ENCODE measurements around the gene STAT3.
"Not testable (repeated sequence)": the region's sequence is repeated elsewhere in the genome, so short reads cannot be mapped to it uniquely, and the experiment has no call there.

Gene STAT3

DNA sequence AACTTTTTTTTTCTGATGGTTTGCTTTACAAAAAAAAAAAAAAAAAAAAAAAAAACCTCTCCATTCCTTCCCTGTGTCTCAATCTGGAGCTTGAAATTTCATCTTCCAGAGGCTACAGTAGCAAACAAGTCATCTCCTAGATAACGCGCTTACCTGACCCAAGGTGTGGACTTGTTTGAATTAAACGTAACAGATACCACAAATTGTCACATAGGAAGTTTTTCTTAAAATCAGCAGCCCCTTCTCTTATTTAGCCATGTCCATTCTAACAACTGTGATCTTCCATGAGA is 114.0 kb downstream of the STAT3 start:
- no peak for DNase-seq

DNA sequence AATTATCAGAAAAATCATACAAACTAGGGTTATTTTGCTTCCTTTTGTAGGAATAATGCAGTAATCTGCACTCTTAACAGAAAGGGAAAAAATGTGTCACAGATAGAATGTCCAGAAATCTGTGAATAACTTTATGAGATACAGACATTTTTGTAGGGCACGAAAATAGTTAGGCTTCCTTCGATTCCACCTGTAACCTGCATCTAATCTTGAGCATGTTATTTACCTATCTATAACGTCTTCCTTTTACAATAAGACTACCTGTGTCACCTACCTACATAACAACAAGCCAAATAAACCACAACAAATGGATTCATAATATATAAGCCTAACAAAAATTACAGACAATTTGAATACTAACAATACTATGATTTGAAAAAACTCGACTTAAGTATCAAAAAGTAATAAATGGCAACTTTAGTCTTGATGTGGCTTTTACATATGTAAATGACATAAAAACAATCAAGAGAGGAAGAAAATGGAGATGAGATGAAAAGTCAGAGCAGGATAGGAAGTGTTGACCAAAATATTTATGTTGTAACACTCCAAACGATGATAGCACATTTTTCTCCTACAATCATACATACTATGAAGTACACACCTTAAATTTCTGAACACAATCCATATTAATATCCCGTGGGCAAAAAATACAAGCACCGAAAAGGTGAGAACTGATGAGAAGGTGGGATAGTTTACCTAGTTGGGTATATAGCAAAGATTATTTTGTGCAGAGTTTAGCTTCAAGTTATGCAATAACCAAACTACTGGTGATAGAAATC is 114.6 kb downstream of the STAT3 start:
- DNase-seq = no peak

DNA sequence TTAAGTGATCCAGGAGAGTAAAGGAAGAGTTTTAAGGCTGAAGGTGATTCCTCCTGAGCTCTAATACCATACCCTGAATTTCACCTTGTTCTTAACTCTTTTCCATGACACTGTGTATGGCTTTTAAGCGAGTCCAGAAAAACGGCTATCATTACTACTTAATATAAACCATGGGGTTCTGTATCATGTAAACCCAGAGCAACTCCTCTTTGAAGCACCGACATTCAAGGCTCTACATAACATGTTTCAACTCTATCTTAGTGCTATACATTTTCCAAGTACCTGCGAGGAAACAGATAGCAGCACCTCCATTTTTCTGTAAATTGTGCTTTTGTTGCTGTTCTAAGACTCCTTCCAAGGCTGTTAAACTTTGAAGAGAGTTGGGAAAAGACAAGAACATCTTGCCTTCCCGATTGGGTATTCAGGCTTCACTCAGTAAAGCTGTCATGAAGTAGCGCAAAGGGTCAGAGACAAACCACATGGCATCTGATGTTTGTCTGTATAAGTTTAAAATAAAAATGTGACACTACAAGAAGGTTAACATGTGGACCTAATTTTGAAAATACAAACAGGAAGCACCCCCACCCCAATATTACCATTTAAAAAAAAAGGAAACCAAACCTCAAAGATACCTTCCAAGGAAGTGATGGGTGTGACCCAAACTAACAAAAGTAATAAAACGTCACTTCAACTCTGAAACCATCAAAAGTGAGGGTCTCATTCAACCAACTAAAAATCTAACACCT is 115.9 kb downstream of the STAT3 start:
- no peak for DNase-seq

DNA sequence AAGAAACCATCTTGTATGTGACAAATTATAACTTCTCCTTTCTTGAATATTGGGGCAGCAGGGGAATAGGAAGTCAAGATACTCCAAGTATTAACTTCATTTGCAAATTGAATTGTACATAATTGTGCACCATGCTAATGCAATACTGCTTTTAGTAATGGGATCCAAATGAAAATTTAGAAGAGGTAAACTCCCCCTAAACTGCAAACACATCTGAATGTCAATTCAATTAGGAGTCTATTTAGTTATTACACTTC is 116.5 kb downstream of the STAT3 start:
- no peak for DNase-seq

DNA sequence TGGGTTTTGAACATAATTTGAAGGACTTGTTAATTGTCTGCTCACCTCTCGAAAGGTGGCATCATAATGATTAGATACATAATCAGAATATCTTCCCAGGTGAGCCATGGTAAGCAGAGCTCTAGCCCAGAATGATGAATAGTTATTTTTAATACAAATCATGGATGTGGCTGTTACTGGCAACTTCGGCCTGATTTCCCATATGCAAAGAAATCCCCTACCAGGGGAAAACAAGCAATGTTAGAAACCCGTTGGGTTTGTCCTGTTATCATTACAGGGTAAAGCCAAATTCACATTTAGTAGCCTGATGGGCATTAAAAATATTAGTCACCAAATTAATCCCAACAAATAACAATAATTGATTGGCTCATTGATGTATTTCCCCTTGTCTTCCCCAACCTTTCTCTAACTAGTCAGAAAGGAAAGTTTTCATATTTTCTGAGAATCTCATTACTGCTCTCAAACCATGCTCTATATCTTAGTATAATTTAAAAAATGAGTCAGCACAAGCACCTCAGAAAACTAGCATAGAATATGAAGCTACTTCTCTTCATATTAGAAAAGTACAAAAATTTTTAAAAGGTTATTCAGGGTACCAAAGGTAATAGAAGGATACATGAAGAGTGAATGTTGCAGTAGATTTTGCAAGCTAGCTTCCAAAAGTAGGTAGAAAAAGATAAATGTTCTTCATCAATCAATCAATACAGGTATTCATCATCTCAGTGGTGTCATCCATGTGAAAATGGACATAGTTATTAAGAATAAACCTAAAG is 117.0 kb downstream of the STAT3 start:
- no peak for DNase-seq

DNA sequence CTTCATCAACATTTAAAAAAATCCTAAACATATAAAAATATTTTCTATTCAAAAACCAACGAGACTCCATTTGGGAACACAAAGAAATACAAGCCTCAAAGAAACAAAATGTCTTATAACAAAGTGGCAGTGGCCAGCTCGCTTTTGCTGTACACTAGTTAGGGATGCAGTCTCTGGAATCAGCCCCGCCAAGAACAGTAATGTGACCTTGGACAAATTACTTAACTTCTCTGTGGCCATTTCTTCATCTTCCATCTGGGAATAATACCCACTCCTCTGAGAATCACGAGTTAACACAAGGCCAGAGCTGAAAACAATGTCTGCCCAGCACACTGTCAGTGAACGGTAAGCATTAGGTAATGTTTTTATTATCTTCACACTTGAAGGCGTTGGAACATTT is 117.6 kb downstream of the STAT3 start:
- DNase-seq = no peak

DNA sequence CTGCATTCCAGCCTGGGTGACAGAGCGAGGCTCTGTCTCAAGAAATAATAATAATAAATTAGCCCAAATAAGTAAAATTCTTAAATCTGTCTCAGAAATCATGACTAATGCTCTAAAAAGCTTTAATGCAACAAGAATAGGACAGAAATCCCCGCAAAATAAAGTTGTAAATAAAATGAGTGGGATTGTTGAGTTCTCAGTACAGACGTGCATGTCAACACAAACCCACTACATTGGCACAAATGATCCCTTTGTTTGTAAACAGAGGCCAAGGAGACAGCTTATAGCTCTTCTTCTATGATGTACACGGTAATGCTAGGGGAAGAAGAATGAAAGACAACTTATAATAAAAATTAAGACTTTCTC is 118.1 kb downstream of the STAT3 start:
- no peak for DNase-seq

DNA sequence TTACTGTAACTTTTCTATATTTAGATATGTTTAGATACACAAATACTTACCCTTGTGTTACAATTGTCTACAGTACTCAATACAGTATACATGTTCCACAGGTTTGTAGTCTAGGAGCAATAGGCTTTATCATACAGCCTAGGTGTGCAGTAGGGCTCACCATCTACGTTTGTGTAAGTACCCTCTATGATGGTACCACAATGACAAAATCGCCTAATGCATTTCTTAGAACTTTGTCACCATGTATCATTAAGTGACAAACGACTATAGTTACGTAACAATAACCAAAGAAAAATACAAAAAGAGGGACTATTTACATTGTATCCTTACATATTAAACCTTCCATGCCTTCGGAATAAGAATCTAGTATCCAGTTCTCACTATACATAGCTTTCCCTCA is 120.0 kb downstream of the STAT3 start:
- no peak for DNase-seq

DNA sequence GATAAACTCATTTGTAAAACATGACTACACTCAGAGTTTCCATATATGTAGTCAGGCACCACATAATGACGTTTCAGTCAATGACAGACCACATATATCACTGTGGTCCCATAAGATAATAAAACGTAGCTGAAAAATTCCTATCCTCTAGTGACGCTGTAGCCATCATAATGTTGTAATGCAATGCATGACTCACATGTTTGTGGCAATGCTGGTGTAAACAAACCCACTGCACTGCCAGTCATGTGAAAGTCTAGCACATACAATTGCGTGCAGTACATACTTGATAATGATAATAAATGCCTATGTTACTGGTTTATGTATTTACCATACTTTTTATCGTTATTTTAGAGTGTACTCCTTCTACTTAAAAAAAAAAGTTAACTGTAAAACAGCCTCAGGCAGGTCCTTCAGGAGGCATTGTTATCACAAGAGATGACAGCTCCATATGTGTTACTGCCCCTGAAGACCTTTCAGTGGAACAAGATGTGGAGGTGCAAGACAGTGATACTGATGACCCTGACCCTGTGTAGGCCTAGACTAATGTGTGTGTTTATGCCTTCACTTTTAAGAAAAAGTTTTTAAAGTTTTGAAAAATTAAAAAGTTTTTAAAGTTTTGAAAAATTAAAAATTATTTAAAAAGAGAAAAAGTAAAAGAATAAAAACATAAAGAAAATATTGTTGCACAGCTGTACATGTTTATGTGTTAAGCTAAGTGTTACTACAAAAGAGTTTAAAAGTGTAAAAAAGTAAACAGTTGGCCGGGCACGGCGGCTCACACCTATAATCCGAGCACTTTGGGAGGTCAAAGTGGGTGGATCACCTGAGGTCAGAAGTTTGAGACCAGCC is 121.1 kb downstream of the STAT3 start:
- no peak for DNase-seq

DNA sequence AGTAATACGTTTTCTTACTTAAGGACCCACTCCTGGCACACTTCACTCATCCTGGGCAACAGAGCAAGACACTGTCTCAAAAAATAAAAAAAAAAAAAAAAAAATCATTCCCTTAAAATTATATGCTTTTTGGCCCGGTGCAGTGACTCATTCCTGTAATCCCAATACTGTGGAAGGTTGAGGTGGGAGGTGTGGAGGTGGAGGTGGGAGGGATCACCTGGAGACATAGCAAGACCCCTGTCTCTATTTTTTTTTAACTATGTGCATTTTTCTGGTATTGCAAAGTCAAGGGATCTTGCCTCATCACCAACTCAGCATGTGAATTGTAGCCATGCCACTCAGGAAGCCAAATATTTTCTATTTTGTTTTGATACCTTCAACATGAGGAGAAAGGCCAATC is 121.8 kb downstream of the STAT3 start:
- no peak for DNase-seq

DNA sequence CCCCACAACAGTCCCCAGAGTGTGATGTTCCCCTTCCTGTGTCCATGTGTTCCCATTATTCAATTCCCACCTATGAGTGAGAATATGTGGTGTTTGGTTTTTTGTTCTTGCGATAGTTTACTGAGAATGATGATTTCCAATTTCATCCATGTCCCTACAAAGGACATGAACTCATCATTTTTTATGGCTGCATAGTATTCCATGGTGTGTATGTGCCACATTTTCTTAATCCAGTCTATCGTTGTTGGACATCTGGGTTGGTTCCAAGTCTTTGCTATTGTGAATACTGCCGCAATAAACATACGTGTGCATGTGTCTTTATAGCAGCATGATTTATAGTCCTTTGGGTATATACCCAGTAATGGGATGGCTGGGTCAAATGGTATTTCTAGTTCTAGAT is 123.9 kb downstream of the STAT3 start:
- DNase-seq = not testable (repeated sequence)

Measured in 8988T (cell line).